DMS79 (cell line): ENCODE measurements around the gene EIF3K.
"Not testable (repeated sequence)": the region's sequence is repeated elsewhere in the genome, so short reads cannot be mapped to it uniquely, and the experiment has no call there.

Experiments used
- DNase-seq: peaks from one replicate; lab custom pipeline; 2025; lab: John Stamatoyannopoulos, UW

The EIF3K gene, protein sequence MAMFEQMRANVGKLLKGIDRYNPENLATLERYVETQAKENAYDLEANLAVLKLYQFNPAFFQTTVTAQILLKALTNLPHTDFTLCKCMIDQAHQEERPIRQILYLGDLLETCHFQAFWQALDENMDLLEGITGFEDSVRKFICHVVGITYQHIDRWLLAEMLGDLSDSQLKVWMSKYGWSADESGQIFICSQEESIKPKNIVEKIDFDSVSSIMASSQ

DNA sequence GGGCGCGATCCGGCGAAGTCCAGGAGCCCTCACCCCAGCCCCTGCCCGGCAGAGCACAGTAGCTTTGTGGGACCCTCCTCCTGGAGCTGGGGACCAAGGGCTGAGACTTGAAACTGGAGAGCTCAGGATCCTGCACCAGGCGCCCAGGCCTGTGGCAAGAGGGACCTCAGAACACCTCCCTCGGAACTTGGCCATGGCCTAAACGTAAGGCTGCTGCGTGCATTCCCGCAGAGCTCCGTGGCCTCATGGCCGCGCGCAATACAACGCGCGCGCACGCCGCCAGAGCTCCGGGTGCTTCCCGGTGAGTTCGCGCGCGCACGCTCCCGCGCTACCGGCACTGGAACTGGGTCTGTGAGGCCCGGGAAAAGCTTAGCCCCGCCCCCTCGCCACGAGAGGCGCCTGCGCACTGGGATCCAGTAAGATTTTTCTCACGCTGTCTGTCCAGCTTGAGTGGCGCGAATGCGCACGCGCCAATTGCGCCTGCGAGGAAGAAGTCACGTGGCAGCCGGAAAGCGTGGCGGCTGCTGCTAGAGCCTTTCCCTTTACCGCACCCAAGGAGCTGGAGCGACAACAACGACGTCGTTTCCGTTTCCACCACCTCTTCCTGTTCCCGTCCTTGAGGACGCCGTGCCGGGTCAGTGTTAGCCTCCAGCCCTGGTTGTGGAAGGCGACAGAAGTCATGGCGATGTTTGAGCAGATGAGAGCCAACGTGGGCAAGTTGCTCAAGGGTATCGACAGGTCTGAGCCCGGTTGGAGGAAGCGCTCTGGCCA is at the start of gene EIF3K:
EIF3K (plus strand) TSS at position 599 of the 771 bp plus-strand sequence; CDS start at position 680, 81 bp downstream.
- peak; percentile 96 for DNase-seq

DNA sequence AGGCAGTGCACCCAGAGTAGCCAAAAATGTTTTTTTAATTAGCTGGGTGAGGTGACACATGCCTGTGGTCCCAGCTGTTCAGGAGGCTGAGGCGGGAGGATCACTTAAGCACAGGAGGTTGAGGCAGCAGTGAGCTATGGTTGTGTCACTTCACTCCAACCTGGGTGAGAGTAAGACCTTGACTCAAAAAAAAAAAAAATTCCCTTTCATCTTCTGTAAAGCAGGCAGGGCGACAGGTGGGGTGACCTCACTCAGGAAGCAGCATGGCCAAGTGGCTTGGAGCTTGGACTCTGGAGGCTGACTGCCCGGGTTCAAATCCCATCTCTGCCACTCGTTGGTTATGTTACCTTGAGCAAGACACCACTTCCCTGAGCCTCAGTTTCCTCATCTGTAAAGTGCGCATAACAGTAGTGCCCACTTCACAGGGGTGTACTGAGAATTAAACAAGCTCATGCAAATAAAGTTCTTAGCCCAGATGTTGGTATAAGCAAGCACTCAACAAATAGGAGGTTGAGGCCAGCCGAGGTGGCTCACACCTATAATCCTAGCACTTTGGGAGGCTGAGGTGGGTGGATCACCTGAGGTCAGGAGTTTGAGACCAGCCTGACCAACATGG is 49.5 kb upstream of the EIF3K start:
- DNase-seq: no peak

DNA sequence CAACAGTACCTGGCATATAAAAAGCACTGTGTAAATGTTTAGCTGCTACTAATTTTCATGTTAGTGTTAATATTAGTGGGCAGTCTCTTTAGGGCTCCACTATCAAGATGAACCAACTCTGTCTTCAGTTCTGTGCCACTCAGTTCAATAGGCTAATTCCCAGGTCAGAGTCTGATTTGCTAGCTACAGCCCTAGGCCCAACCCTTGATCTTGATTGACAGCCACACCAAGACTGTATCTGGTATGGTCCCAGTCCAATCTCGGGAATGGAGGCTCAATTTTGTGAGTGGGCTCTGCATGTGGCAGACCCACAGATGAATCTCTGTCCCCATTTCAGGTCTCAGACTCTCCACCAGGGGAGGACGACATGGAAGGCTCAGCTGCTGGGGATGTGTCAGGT is 47.3 kb upstream of the EIF3K start:
- DNase-seq: no peak

DNA sequence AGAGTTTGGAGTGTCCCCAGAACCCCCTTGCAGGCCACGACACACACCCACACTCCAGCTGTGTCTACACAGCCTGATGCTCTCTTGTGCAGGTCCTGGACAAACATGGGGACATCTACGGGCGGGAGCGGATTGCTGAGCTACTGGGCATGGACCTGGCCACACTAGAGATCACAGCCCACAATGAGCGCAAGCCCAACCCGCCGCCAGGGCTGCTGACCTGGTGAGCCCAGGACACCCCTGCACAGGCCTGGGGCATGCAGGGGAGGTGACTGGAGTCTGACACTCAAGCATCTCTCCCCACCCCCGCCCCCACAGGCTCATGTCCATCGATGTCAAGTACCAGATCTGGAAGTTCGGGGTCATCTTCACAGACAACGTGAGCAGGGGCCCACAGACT is 41.2 kb upstream of the EIF3K start:
- no peak for DNase-seq

DNA sequence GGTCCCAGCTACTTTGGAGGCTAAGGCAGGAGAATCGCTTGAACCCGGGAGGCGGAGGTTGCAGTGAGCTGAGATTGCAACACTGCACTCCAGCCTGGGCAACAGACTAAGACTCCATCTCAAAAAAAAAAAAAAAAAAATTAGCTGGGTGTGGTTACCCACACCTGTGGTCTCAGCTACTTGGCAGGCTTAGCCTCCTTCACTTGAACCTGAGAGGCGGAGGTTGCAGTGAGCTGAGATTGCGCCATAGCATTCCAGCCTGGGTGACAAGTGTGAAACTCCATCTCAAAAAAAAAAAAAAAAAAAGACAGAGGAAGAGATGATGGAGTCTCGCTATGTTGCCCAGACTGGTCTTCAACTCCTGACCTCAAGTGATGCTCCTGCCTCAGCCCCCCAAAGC is 39.7 kb upstream of the EIF3K start:
- DNase-seq: peak; percentile 23

DNA sequence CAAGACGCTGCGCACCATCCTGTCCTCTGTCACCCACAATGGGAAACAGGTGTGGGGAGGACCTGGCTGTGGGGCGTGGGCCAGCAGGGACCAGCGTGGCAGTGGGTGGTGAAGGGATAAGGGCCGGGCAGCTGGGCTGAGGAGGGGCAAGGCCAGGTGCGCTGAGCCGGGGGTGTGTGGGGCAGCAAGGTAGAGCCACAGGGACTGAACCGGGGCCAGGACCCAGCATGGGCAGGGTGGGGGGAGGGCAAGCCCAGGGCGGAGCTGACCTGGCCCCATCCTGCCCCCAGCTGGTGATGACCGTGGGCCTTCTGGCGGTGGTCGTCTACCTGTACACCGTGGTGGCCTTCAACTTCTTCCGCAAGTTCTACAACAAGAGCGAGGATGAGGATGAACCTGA is 38.9 kb upstream of the EIF3K start:
- DNase-seq: no peak

DNA sequence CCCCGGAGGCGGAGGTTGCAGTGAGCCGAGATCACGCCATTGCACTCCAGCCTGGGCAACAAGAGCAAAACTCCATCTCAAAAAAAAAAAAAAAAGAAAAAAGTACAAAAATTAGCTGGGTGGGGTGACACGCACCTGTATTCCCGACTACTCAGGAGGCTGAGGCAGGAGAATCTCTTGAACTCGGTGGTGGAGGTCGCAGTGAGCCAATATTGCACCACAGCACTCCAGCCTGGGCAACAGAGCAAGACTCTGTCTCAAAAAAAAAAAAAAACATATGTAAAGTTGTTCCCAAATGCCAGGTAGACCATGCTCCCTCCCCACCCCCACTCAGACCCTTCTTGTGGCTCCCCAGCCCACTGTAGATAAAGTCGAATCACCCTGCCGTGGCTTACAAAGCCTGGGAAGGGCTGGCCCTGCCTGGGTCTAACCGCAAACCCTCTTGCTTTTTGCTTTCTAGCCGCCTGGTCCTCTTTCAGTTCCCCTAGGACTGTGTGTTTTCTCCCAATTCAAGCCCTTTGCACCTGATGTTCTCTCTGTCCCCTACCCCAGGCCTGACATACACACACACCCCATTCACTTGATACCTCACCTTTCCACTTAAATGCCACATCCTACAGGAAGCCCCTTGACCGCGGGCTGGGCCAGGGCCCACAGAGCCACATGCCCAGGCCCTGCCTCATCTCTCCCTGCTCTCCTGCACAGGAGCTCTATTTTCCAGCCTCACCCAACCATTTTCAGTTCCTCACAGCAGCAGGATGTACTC is 35.6 kb upstream of the EIF3K start:
- DNase-seq: no peak

DNA sequence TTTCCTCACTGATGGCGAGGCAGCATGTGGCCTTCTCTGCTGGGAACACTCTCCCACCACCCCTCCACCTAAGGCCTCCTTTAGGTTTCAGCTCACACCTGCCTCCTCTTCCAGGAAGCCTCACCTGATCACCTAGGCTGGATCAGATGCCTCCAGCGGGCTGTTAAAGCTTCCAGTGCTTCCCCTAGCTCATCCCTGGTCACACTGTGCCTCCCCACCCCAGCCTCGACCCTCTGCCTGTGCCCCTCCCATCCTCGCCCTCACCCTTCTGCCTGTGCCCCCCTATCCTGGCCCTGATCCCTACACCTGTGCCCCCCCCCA is 35.0 kb upstream of the EIF3K start:
- DNase-seq: no peak

DNA sequence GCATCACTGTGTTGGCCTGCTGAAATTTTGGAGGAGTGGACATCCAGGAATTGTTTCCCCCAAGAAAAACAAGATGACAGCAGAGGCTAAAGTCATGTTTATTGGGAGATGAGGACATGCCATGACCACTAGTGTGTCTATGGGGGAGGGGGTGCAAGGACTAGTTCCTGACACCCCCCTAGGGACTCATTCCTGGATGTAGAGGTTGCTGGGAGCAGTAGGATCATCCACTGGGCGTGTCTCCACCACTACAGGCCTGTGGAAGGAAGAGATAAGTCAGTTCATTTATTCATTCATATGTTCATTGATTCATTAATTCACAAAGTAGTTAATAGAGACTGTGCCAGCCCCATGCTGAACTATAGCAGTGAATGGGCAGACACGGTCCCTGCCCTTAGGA is 31.4 kb upstream of the EIF3K start:
- DNase-seq: no peak

DNA sequence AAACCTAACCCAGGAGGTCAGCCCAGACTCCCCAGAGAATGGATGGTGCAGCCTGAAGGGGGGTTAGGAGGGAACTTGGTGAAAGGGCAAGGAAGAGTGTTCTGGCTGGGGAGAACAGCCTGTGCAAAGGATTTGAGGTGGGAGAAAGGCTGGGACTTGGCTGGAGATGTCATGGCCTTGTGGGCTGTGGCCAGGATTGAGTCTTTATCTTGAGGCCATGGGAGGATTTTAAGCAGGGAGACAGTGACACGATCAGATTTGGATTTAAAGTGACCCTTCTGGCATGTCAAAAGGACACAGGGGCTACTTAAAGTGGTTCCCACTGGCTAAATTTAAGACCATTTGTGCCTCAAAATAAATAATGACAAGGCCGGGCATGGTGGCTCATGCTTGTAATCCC is 30.9 kb upstream of the EIF3K start:
- DNase-seq: no peak

DNA sequence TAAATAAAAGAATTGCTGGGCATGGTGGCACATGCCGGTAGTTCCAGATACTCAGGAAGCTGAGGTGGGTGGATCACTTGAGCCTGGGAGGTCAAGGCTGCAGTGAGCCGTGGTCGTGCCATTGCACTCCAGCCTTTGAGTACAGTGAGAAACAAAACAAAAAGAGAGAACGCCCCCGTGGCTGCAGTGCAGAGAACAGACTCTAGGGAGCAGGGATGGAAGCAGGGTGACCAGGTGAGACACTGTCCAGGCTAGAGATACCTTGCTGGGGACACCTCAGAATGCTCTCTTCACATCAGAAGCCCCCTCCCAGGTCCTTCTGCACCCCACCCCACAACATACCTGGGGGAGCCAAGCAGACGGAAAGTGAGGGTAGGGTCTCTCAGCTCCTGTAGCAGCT is 26.0 kb upstream of the EIF3K start:
- no peak for DNase-seq

DNA sequence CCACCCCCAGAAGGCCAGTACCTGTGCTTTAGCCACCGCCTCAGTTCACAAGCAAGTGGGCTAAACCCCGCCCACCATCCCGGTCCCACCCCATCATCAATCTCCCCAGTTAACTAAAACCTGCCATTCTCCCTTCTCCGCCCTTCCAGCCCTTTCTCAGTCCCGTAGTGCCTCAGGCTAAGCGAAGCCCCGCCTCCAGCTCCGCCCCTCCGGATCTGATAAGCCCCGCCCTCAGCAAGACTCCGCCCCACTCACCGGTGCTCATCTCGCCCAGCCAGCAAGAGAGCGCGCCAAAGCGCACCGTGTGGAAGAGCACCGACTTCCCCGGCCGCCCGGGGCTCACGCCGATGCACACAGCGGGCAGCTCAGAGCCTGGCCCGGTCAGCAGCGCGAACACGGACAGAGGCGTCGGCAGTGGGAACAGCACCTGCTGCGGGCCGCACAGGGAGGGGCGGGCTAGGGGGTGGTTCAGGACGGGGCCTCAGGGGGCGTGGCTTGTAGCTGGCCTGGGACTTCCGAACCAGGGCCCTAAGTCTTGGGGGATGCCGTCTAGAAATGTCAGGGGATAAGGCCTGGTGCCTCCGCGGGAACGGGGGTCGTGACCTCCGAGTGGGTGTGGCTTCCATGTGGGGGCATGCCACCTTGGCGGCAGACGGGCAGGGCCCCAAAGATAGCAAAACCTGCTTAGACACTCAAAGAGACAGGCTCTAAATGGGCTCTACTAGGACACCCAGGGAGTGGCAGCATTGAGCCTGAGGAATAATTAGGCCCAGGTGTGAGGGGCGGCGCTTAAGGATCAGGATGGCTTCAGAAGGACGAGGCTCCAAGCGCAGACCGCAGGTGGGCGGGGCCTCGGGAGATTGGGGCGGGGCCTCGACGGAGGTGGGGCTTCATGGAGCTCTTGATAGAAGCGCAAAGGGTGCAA is 22.7 kb upstream of the EIF3K start:
- DNase-seq: no peak

DNA sequence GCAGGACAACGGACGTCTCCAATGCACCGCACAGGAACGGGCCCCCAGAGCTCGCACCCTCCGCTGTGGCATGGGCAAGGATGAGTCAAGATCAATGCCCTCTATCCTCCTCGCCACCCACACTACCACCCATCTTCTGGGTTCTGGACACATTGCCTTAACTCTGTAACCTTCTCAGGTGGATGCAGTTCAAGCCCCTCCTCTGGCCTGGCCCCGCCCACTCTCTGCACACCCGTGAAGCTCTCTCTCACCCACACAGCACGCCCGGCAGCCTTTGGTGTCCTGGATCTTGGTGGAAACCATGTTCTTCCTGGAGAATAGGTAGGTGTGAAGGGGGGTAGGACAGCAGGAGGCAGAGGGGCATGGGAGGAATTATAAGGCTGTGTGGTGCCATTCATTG is 21.9 kb upstream of the EIF3K start:
- no peak for DNase-seq

DNA sequence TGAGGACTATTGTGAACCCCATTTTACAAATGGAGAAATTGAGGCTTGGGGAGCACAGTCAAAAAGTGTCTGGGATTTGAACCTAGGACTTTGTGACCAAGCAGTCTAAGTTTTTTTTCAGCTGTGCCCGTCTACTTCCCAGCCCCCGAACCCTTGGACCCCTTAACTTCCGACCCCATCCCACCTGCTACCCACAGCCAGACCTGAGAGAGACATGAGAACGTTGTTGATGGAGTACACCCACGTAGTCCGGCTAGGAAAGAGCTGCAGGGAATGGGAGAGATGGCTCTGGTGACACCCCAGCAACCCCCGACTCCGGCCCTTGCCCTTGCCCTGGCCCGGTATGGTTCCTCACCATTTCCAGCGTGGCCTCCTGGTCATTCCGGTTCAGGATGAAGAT is 19.3 kb upstream of the EIF3K start:
- DNase-seq: no peak

DNA sequence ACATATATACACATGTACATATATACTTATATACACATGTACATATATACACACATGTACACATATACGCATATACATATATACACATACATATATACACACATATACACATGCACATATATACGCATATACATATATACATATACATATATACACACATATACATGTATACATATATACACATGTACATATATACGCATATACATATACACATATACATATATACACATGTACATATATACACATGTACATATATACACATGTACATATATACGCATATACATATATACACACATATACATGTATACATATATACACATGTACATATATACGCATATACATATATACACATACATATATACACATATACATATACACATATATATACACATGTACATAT is 16.1 kb upstream of the EIF3K start:
- DNase-seq: not testable (repeated sequence)

DNA sequence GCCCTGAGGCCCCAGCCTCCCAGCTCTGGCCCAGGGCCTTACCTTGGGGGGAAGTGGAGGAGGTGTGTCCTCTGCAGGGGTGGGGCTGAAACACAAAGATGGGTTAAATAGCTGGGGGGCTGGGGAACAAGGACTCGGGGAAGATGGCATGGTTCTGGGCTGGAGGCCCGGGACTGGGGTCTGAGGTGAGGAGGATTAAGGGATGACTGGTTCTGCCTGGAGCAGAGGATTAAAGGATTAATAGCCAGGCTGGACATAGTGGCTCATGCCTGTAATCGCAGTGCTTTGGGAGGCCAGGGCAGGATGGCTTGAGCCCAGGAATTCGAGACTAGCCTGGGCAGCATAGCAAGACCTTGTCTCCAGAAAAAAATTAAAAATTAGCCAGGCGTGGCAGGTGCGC is 12.9 kb upstream of the EIF3K start:
- DNase-seq: no peak

DNA sequence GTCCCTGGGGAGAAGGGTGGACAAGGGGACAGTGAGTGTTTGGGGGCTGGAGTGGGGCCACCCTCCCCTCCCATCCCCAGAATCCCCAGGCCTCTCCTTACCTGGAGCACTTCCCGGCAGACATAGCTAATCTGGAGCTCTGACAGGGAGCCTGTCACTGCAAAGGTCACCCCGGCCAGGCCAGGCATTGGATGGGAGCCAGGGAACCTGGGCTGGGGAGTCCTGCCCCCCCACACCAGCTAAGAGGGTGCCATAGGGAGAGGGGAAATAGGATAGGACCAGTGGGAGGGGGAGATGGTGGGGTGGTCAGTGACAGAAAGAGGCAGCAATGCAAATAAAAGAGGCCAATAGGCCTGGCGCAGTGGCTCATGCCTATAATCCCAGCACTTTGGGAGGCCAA is 4.7 kb upstream of the EIF3K start:
- no peak for DNase-seq

DNA sequence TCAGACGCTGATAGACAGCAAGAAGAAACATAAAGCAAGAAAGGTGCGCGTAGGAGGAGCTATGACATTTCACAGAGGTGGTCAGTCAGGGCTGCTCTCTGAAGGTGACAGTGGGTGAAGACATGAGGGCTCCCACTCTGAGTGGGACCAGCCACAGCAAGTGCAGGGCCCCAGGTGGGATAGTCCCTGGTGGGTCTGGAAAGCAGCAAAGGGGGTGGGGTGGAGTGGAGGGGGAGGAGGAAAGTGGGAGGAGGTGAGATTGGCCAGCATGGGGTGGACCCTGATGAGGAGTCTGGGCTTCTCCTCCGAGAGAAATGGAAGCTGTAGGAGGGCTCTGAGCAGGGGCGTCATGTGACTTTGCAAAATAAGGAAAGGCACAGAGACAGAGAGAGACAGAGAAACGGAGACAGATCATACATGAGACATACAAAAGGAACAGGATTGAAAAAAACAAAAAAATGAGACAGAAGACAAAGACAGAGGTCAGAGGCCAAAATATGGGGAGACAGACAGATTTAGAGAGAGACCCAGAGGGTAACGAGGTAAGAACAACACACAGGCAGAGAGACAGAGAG is 3.9 kb upstream of the EIF3K start:
- no peak for DNase-seq

DNA sequence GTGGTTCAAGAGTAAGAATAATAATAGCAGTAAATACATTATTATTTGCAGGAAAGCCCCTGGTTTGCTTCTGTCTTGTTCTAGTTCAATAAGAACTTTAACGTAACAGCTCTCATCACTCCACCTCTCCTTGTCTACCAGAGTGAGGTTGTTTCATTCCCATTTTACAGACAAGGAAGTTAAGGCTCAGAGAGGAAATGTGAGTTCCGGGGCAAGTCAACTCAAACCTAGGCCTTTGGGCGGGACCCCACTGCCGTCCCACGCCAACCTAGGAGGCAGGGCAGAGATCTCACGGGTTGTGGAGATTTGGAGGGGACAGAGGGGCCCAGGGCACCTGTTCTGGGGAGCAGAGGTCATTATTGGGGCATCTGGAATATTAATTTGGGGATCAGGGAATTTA is 2.7 kb upstream of the EIF3K start:
- DNase-seq: no peak

DNA sequence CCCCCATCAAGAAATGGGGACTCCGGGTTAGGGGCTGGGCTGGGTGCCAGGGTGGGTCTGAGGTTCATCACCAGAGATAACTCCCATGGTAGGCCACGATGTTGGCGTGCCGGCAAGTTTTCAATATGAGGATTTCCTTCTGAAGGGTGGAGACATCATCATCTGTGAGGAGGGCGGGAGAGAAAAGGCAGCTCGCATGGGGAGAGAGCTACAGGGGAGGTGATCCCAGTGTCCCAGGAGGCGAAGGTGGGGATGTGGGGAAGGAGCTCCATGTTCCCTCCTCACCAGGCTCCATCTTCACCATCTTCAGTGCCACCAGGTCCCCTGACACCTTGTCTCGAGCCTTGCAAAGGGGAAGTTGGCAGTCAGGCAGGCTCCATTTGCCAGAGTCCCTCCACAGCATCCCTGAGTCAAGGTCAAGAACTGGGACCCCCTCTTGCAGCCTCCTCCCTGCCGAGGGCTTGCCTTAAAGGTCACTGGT is 1.7 kb upstream of the EIF3K start:
- no peak for DNase-seq
